Brain microvascular endothelial cell (primary cell): ENCODE results near the gene HIVEP3.

ENCODE experiments used
- DNase-seq: peaks from one replicate; pipeline ENCODE4 v3.0.0-alpha.2; 2020
- H3K27ac ChIP-seq: fragments of 250-450 bp; sonication (Bioruptor Pico); 2 replicates; pipeline ENCODE4 v1.5.1; 2020; ENCODE audit warnings: mild to moderate bottlenecking, moderate library complexity
- H3K27me3 ChIP-seq: fragments of 250-450 bp; sonication (Bioruptor Pico); replicated peaks from 2 replicates; pipeline ENCODE4 v1.5.1; 2020; ENCODE audit warnings: mild to moderate bottlenecking
- H3K36me3 ChIP-seq: fragments of 250-450 bp; sonication (Bioruptor Pico); replicated peaks from 2 replicates; pipeline ENCODE4 v1.5.1; 2020; ENCODE audit warnings: mild to moderate bottlenecking
- H3K4me3 ChIP-seq: 2 replicates; pipeline ENCODE4 v1.5.1; 2011; ENCODE audit warnings: low read depth, mild to moderate bottlenecking, control low read depth, low read length, moderate library complexity
- CTCF ChIP-seq: IDR thresholded peaks from 2 replicates; pipeline ENCODE4 v1.5.1; 2011; ENCODE audit warnings: low read depth, mild to moderate bottlenecking, moderate library complexity, low read length, control low read depth, inconsistent platforms; ENCODE audit errors: missing control alignments
- in situ Hi-C: cut with HindIII; loops from 2 replicates; pipeline ENCODE4 v1.10.0; 2017; ENCODE audit warnings: low sequenced_read_pairs, low pct_ligation_motif_present

The HIVEP3 gene

GRCh38 chr1:41524676-41525675, 393.7 kb downstream of the HIVEP3 start:
- in situ Hi-C loops: no loop called here

GRCh38 chr1:41523949-41524675, 394.6 kb downstream of the HIVEP3 start:
- no peaks in the 10 kb centered on the region for H3K36me3 ChIP-seq
- in situ Hi-C loops: no loop called here
- H3K27me3 ChIP-seq: no peaks in the 10 kb centered on the region
- TF ChIP-seq CTCF: no peak
- no peak overlapping the region for H3K4me3 ChIP-seq
- H3K27ac ChIP-seq: no peak overlapping the region
- DNase-seq: no peak

More at GRCh38 chr1:41524676-41525675, 393.7 kb downstream of the HIVEP3 start:
- TF ChIP-seq CTCF: no peak
- no peak overlapping the region for H3K27ac ChIP-seq
- no peaks in the 10 kb centered on the region for H3K36me3 ChIP-seq
- DNase-seq: no peak
- H3K4me3 ChIP-seq: no peak overlapping the region
- no peaks in the 10 kb centered on the region for H3K27me3 ChIP-seq

- in situ Hi-C loops: no loop called here
- Histone ChIP-seq H3K27ac (no peak overlapping the region), H3K36me3 (no peaks in the 10 kb centered on the region), H3K4me3 (no peak overlapping the region), H3K27me3 (no peaks in the 10 kb centered on the region)
- no peak for DNase-seq
- no peak for TF ChIP-seq CTCF
These were observed 395.7 kb downstream of the HIVEP3 start for GRCh38 chr1:41523071-41523470.

- in situ Hi-C loops: no loop called here
- DNase-seq: no peak
- peak; percentile 10 for TF ChIP-seq CTCF
- Histone ChIP-seq H3K36me3 (no peaks in the 10 kb centered on the region), H3K4me3 (no peak overlapping the region), H3K27me3 (no peaks in the 10 kb centered on the region), H3K27ac (no peak overlapping the region)
These were observed 397.0 kb downstream of the HIVEP3 start for GRCh38 chr1:41521766-41522165.

GRCh38 chr1:41520951-41521752, 397.6 kb downstream of the HIVEP3 start:
- Histone ChIP-seq H3K4me3 (no peak overlapping the region), H3K27ac (no peak overlapping the region), H3K27me3 (no peaks in the 10 kb centered on the region), H3K36me3 (no peaks in the 10 kb centered on the region)
- DNase-seq: no peak
- in situ Hi-C loops: no loop called here
- TF ChIP-seq CTCF: no peak
